HepG2 (cell line): ENCODE measurements around the gene MAGI1. TPM values are rescaled to one million over a fixed set of nuclear protein-coding genes. Genes with fewer than 3 reads are reported as not detected.
A peak's percentile ranks its signal among the peaks of the same experiment; 100 is the strongest.

ENCODE experiments used
- ATAC-seq: fragments of 200-7000 bp; cut with Tn5 transposase; 3 replicates; pipeline ENCODE4 v1.9.1; 2020; ENCODE audit warnings: mild to moderate bottlenecking, moderate library complexity
- BruUV-seq: library from RNA; stranded (reverse); fragments of 400-500 nt; replicated peaks from 2 replicates; lab custom pipeline; 2021; lab: Mats Ljungman, UMichigan
- CTCF ChIA-PET: fragments of 300-600 bp; formaldehyde crosslinking; extraction: SDS; loops from one replicate; lab custom pipeline; 2021; ENCODE audit warnings: low total read pairs, inconsistent platforms, low intra/inter-chr PET ratio; lab: Yijun Ruan, JAX
- POLR2A ChIA-PET: fragments of 350-600 bp; sonication (Branson Sonifier 250); formaldehyde crosslinking; loops from one replicate; lab custom pipeline; 2020; ENCODE audit warnings: antibody characterized with exemption, inconsistent platforms; lab: Yijun Ruan, JAX
- DNase-seq: peaks from one replicate; pipeline ENCODE4 v3.0.0-alpha.2; 2015; ENCODE audit warnings: low spot score
- FAIRE-seq: peaks from 3 replicates; lab custom pipeline; 2011; peaks lifted over from hg19 to GRCh38; lab: Jason Lieb, UNC
- H2AFZ ChIP-seq: one replicate; pipeline ENCODE4 v1.6.1; 2011; ENCODE audit warnings: low read length, inconsistent platforms
- H3K27ac ChIP-seq: fragments of 300-600 bp; 3 replicates; pipeline ENCODE4 v1.8.0; 2011; ENCODE audit warnings: mixed run types, mild to moderate bottlenecking, mixed read lengths, low read length, inconsistent platforms; ENCODE audit not compliant: insufficient read depth; ENCODE audit errors: extremely low read length
- H3K27me3 ChIP-seq, 2 experiments: fragments of 200-600 bp in 1 of 2; 2 replicates in 1 of 2; 3 replicates in 1 of 2; pipeline versions ENCODE4 v1.6.0 to v1.8.0; 2011; ENCODE audit warnings: low read length in 2 of 2, mild to moderate bottlenecking in 2 of 2, moderate library complexity in 2 of 2, inconsistent platforms in 1 of 2; ENCODE audit not compliant: insufficient read depth in 2 of 2, control insufficient read depth in 1 of 2
- H3K36me3 ChIP-seq, 2 experiments: fragments of 200-600 bp in 1 of 2; replicated peaks in 1 of 2; 2 replicates in 1 of 2; 3 replicates in 1 of 2; pipeline versions ENCODE4 v1.5.1 to v1.8.0; 2011; ENCODE audit warnings: low read length in 2 of 2, inconsistent platforms in 1 of 2; ENCODE audit not compliant: insufficient read depth in 2 of 2, control insufficient read depth in 1 of 2
- H3K4me1 ChIP-seq: 2 replicates; pipeline ENCODE4 v1.5.1; 2012; ENCODE audit warnings: low read length, inconsistent platforms; ENCODE audit not compliant: insufficient read depth
- H3K4me2 ChIP-seq: 2 replicates; pipeline ENCODE4 v1.6.0; 2011; ENCODE audit warnings: low read depth, low read length, inconsistent platforms
- H3K4me3 ChIP-seq, 3 experiments: fragments of 200-600 bp in 1 of 3; sonication (generic), shearing (Covaris generic) in 1 of 3; replicated peaks in 1 of 3; 2 replicates each; pipeline ENCODE4 v1.5.1; 2011 to 2016; ENCODE audit warnings: low read length in 3 of 3, inconsistent platforms in 2 of 3, low read depth in 2 of 3, mild to moderate bottlenecking in 2 of 3, control low read depth in 1 of 3, mixed read lengths in 1 of 3; ENCODE audit not compliant: insufficient read depth in 1 of 3
- H3K79me2 ChIP-seq: one replicate; pipeline ENCODE4 v1.6.1; 2011; ENCODE audit warnings: low read length, inconsistent platforms; ENCODE audit not compliant: insufficient read depth
- H3K9ac ChIP-seq: 2 replicates; pipeline ENCODE4 v1.6.0; 2011; ENCODE audit warnings: mild to moderate bottlenecking, low read depth, low read length, inconsistent platforms; ENCODE audit not compliant: insufficient read depth
- H3K9me3 ChIP-seq: 2 replicates; pipeline ENCODE4 v1.5.1; 2012; ENCODE audit warnings: mild to moderate bottlenecking, low read length
- H4K20me1 ChIP-seq: 2 replicates; pipeline ENCODE4 v1.6.0; 2011; ENCODE audit warnings: inconsistent platforms, mild to moderate bottlenecking, low read length, moderate library complexity; ENCODE audit not compliant: insufficient read depth
- FLYWCH1 ChIP-seq: sonication (generic); formaldehyde crosslinking; IDR thresholded peaks from 2 replicates; pipeline ENCODE4 v1.8.1; 2023; ENCODE audit warnings: mild to moderate bottlenecking, missing genetic modification reagents
- FOXC1 ChIP-seq: sonication (generic); formaldehyde crosslinking; IDR thresholded peaks from 2 replicates; pipeline ENCODE4 v1.8.0; 2022; ENCODE audit warnings: mild to moderate bottlenecking, missing genetic modification reagents, borderline replicate concordance
- KDM6A ChIP-seq: IDR thresholded peaks from 2 replicates; pipeline ENCODE4 v1.6.1; 2016; ENCODE audit warnings: low read depth
- MYNN ChIP-seq: sonication (generic); formaldehyde crosslinking; IDR thresholded peaks from 2 replicates; pipeline ENCODE4 v1.4.0; 2020; ENCODE audit warnings: mild to moderate bottlenecking, low read depth, missing genetic modification reagents
- NFE2L2 ChIP-seq: fragments of 150-350 bp; IDR thresholded peaks from 2 replicates; pipeline ENCODE4 v1.6.1; 2014; ENCODE audit warnings: low read length
- NFYC ChIP-seq: IDR thresholded peaks from 2 replicates; pipeline ENCODE4 v1.6.1; 2016; ENCODE audit warnings: missing genetic modification reagents, missing compliant biosample characterization
- RAD21 ChIP-seq: fragments of 450-650 bp; formaldehyde crosslinking; IDR thresholded peaks from 2 replicates; pipeline ENCODE4 v1.5.0; 2020; ENCODE audit warnings: mild to moderate bottlenecking
- REPIN1 ChIP-seq: sonication (generic); formaldehyde crosslinking; IDR thresholded peaks from 2 replicates; pipeline ENCODE4 v1.8.0; 2022; ENCODE audit warnings: missing genetic modification reagents, low read depth, mild to moderate bottlenecking, borderline replicate concordance
- SIN3B ChIP-seq: fragments of 150-350 bp; IDR thresholded peaks from 2 replicates; pipeline ENCODE4 v1.6.1; 2014; ENCODE audit warnings: low read length
- SKI ChIP-seq: fragments of 450-650 bp; IDR thresholded peaks from one replicate; pipeline ENCODE4 v1.6.1; 2018; ENCODE audit warnings: mild to moderate bottlenecking; ENCODE audit not compliant: partially characterized antibody
- SMC3 ChIP-seq: IDR thresholded peaks from 2 replicates; pipeline ENCODE4 v1.6.1; 2011; ENCODE audit warnings: low read length, improper control_type of control experiment
- U2AF2 ChIP-seq: fragments of 200-400 bp; formaldehyde crosslinking; IDR thresholded peaks from 2 replicates; pipeline ENCODE4 v1.6.1; 2017; ENCODE audit warnings: low read depth, mild to moderate bottlenecking, low read length
- ZFP41 ChIP-seq: sonication (generic); formaldehyde crosslinking; IDR thresholded peaks from 2 replicates; pipeline ENCODE4 v1.4.0; 2020; ENCODE audit warnings: mild to moderate bottlenecking, missing genetic modification reagents, borderline replicate concordance
- ZNF7 ChIP-seq: IDR thresholded peaks from 2 replicates; pipeline ENCODE4 v1.6.1; 2016; ENCODE audit warnings: missing biosample characterization, missing genetic modification reagents
- ZNF772 ChIP-seq: sonication (generic); formaldehyde crosslinking; IDR thresholded peaks from 2 replicates; pipeline ENCODE4 v1.5.0; 2020; ENCODE audit warnings: mild to moderate bottlenecking, missing genetic modification reagents
- ZNF782 ChIP-seq: sonication (generic); formaldehyde crosslinking; IDR thresholded peaks from 2 replicates; pipeline ENCODE4 v1.4.0; 2020; ENCODE audit warnings: missing genetic modification reagents, mild to moderate bottlenecking, borderline replicate concordance
- WGBS: methylation state at CpG from one replicate; pipeline ENCODE4 v1.1.6; 2017; ENCODE audit warnings: low lambda C conversion rate; 5-methylcytosine and 5-hydroxymethylcytosine counted together
- in situ Hi-C: cut with HindIII; loops from 2 replicates; pipeline ENCODE4 v1.10.0; 2017; ENCODE audit warnings: low pct_unique_long_range_greater_than_20kb; ENCODE audit not compliant: extremely low pct_ligation_motif_present
- intact Hi-C: fragments of 100-400 bp; cut with micrococcal nuclease; formaldehyde crosslinking; loops from one replicate; pipeline ENCODE4 v1.10.0; 2022; ENCODE audit not compliant: unreplicated experiment
- polyA plus RNA-seq, 8 experiments: library from polyadenylated mRNA; depleted of rRNA in 3 of 8; stranded (reverse) in 7 of 8; unstranded in 1 of 8; fragments of >200 nt; fragmentation: Illumina TruSeq in 4 of 8; extraction: Trizol in 4 of 8; gene quantifications; 2 replicates each; pipeline versions ENCODE4 v1.2.1 to v1.2.3, GENCODE V29; 2011 to 2016; ENCODE audit warnings: low read depth in 4 of 8, missing spikeins in 1 of 8, mixed read lengths in 1 of 8; ENCODE audit not compliant: insufficient read depth in 1 of 8
- total RNA-seq, 5 experiments: library from RNA; depleted of rRNA; stranded (reverse); fragments of >200 nt; fragmentation: Illumina TruSeq; extraction: Trizol; gene quantifications; 2 replicates each; pipeline ENCODE4 v1.2.3, GENCODE V29; 2016; ENCODE audit warnings: low read depth in 1 of 5
- TF ChIP-seq, protein P1 (sequence below): sonication (generic); formaldehyde crosslinking; IDR thresholded peaks from 2 replicates; pipeline ENCODE4 v1.5.0; 2020; ENCODE audit warnings: mild to moderate bottlenecking, missing genetic modification reagents, borderline replicate concordance

The MAGI1 gene
- total and polyA plus RNA-seq, 2 of the 13 experiments (the other 11 are each of a cell fraction or from before 2014, with no cell fraction given): 22.2 to 26.0 TPM

DNA sequence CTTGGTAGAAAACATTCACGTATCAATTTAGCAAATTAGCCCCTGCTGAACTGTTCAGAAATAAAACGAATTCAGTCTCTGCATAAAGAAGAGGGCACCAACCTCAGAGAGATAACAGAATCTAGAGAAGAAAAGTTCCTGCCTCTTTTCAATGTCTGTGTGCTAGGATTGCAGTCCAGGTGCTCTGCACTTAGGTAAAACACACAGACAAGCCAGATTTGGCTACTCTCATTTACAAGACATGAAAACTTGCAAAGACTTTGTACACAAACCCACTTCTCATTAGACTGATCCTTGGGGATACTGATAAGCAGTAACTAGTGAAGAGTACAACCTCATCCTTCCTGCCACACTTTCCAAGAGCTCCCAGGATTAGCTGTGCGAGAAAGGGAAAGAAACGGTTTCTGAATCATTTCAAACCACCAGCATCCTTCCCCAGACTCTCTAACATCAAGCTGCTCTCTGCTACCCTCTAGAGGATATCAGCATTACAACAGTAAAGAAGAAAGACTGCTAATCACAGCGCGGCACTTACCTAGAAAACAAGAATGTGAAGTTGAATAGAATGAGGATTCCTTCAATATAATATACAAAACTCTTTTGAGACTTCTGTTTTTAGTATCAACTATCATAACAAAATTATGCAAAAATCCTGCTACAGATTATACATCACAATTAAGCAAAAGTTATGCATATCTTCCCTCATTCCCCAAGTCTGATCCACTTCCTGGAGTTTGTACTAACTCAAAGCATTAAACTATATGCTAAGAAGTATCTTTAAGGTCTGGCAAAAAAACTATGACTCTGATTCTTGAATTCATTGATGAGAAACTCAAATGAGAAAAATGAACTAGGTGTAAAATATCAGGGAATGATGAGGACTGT, 306.4 kb downstream of the MAGI1 start:
- no peak overlapping the region for H3K27ac ChIP-seq
- peaks cover 37% of the 10 kb centered on the region for H4K20me1 ChIP-seq
- H3K36me3 ChIP-seq: no peaks in the 10 kb centered on the region; a peak in 2 of 5 replicates
- intact Hi-C loops: loop anchor here (1.0 kb wide), 1 partner anchor 293 kb away; no protein-coding TSS in a partner anchor
- in situ Hi-C loops: loop anchor here (10.0 kb wide), 2 partner anchors 297 to 387 kb away; no protein-coding TSS in a partner anchor
- peaks cover 16% of the 10 kb centered on the region for H3K79me2 ChIP-seq
- peak; percentile 83 for FAIRE-seq
- peak; percentile 54 for DNase-seq
- ChIA-PET POLR2A (no interaction called here), CTCF (interaction anchor here (0.9 to 1.2 kb wide), 3 partner anchors 293 to 391 kb away, joined by 3 to 4 read pairs (median 4); no protein-coding TSS in a partner anchor)
- H3K27me3 ChIP-seq: no peaks in the 10 kb centered on the region
- no peak overlapping the region for H3K9ac ChIP-seq
- ATAC-seq: peak; percentile 65
- peaks cover 38% of the 10 kb centered on the region for H3K4me1 ChIP-seq
- no peaks in the 10 kb centered on the region for H3K9me3 ChIP-seq
- no peak overlapping the region for H2AFZ ChIP-seq
- no peak overlapping the region for H3K4me3 ChIP-seq
- no peak overlapping the region for H3K4me2 ChIP-seq
- BruUV-seq: no TSS peak
- 57% methylated on average over 6 of the region's 6 CpGs for WGBS
- TF ChIP-seq SKI: no peak
- TF ChIP-seq, protein P1, sequence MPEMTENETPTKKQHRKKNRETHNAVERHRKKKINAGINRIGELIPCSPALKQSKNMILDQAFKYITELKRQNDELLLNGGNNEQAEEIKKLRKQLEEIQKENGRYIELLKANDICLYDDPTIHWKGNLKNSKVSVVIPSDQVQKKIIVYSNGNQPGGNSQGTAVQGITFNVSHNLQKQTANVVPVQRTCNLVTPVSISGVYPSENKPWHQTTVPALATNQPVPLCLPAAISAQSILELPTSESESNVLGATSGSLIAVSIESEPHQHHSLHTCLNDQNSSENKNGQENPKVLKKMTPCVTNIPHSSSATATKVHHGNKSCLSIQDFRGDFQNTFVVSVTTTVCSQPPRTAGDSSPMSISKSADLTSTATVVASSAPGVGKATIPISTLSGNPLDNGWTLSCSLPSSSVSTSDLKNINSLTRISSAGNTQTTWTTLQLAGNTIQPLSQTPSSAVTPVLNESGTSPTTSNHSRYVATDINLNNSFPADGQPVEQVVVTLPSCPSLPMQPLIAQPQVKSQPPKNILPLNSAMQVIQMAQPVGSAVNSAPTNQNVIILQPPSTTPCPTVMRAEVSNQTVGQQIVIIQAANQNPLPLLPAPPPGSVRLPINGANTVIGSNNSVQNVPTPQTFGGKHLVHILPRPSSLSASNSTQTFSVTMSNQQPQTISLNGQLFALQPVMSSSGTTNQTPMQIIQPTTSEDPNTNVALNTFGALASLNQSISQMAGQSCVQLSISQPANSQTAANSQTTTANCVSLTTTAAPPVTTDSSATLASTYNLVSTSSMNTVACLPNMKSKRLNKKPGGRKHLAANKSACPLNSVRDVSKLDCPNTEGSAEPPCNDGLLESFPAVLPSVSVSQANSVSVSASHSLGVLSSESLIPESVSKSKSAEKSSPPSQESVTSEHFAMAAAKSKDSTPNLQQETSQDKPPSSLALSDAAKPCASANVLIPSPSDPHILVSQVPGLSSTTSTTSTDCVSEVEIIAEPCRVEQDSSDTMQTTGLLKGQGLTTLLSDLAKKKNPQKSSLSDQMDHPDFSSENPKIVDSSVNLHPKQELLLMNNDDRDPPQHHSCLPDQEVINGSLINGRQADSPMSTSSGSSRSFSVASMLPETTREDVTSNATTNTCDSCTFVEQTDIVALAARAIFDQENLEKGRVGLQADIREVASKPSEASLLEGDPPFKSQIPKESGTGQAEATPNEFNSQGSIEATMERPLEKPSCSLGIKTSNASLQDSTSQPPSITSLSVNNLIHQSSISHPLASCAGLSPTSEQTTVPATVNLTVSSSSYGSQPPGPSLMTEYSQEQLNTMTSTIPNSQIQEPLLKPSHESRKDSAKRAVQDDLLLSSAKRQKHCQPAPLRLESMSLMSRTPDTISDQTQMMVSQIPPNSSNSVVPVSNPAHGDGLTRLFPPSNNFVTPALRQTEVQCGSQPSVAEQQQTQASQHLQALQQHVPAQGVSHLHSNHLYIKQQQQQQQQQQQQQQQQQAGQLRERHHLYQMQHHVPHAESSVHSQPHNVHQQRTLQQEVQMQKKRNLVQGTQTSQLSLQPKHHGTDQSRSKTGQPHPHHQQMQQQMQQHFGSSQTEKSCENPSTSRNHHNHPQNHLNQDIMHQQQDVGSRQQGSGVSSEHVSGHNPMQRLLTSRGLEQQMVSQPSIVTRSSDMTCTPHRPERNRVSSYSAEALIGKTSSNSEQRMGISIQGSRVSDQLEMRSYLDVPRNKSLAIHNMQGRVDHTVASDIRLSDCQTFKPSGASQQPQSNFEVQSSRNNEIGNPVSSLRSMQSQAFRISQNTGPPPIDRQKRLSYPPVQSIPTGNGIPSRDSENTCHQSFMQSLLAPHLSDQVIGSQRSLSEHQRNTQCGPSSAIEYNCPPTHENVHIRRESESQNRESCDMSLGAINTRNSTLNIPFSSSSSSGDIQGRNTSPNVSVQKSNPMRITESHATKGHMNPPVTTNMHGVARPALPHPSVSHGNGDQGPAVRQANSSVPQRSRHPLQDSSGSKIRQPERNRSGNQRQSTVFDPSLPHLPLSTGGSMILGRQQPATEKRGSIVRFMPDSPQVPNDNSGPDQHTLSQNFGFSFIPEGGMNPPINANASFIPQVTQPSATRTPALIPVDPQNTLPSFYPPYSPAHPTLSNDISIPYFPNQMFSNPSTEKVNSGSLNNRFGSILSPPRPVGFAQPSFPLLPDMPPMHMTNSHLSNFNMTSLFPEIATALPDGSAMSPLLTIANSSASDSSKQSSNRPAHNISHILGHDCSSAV (CRISPR knock-in tag): no peak
- TF ChIP-seq KDM6A (CRISPR knock-in tag): no peak
- no peak for TF ChIP-seq ZNF772 (CRISPR knock-in tag)
- no peak for TF ChIP-seq REPIN1 (CRISPR knock-in tag)
- TF ChIP-seq ZNF7 (CRISPR knock-in tag): no peak
- TF ChIP-seq U2AF2: no peak
- no peak for TF ChIP-seq NFYC (CRISPR knock-in tag)
- TF ChIP-seq RAD21 (CRISPR knock-in tag): 0 out of 2 replicates have a peak, but pooled peaks have one; percentile 31
- TF ChIP-seq NFE2L2: no peak
- TF ChIP-seq SMC3: peak; percentile 56
- peak; percentile 47; the same call in 1 of the 2 replicates for TF ChIP-seq SIN3B
- no peak for TF ChIP-seq FOXC1 (CRISPR knock-in tag)
- no peak for TF ChIP-seq ZNF782 (CRISPR knock-in tag)
- TF ChIP-seq MYNN: no peak
- TF ChIP-seq FLYWCH1 (CRISPR knock-in tag): no peak
- TF ChIP-seq ZFP41: no peak
